Measurements from ENCODE around the gene DGKH.

The DGKH gene

DNA sequence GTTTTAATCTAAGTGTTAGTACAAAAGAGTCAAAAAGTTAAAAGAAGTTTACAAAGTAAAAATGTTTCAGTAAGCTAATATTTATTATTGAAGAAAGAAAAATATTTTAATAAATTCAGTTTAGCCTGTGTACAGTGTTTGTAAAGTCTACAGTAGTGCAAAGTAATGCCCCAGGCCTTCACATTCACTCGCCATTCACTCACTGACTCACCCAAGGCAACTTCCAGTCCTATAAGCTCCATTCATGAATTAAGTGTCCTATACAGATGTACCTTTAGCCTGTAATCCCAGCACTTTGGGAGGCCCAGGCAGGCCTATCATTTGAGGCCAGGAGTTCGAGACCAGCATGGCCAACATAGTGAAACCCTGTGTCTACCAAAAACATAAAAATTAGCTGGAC is 199.4 kb downstream of the DGKH start:
- no CpG with 5 or more reads among the region's 2 CpGs for WGBS (ENCODE audit: insufficient coverage, insufficient read length)
- Histone ChIP-seq H3K27ac (ENCODE audit: low read length) (no peak overlapping the region), H3K4me1 (ENCODE audit: control insufficient read depth, insufficient read depth, low read length) (no peaks in the 10 kb centered on the region), H3K4me3 (ENCODE audit: low read length) (no peak overlapping the region), H3K27me3 (ENCODE audit: control insufficient read depth, insufficient read depth, low read length) (no peaks in the 10 kb centered on the region), H3K9me3 (ENCODE audit: control insufficient read depth, insufficient read depth, low read length) (no peaks in the 10 kb centered on the region), H3K36me3 (ENCODE audit: control insufficient read depth, insufficient read depth, low read length) (no peaks in the 10 kb centered on the region)
- no peak for DNase-seq (ENCODE audit: low read depth, low spot score)

DNA sequence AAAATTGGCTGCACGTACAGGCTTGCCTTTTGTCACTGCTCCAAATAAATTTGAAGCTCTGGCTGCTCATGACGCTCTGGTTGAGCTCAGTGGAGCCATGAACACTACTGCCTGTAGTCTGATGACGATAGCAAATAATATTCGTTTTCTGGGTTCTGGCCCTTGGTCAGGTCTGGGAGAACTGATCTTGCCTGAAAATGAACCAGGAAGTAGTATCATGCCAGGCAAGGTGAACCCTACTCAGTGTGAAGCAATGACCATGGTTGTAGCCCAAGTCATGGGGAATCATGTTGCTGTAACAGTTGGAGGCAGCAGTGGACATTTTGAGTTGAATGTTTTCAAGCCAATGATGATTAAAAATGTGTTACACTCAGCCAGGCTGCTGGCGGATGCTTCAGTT is 207.4 kb downstream of the DGKH start:
- no peaks in the 10 kb centered on the region for H3K27me3 ChIP-seq (ENCODE audit: control insufficient read depth, insufficient read depth, low read length)
- H3K27ac ChIP-seq (ENCODE audit: low read length), result no peak overlapping the region
- H3K4me3 ChIP-seq (ENCODE audit: low read length), result no peak overlapping the region
- H3K36me3 ChIP-seq (ENCODE audit: control insufficient read depth, insufficient read depth, low read length), result no peaks in the 10 kb centered on the region
- no CpG with 5 or more reads among the region's 5 CpGs for WGBS (ENCODE audit: insufficient coverage, insufficient read length)
- H3K4me1 ChIP-seq (ENCODE audit: control insufficient read depth, insufficient read depth, low read length), result no peaks in the 10 kb centered on the region
- no peak for DNase-seq (ENCODE audit: low read depth, low spot score)
- no peaks in the 10 kb centered on the region for H3K9me3 ChIP-seq (ENCODE audit: control insufficient read depth, insufficient read depth, low read length)

DNA sequence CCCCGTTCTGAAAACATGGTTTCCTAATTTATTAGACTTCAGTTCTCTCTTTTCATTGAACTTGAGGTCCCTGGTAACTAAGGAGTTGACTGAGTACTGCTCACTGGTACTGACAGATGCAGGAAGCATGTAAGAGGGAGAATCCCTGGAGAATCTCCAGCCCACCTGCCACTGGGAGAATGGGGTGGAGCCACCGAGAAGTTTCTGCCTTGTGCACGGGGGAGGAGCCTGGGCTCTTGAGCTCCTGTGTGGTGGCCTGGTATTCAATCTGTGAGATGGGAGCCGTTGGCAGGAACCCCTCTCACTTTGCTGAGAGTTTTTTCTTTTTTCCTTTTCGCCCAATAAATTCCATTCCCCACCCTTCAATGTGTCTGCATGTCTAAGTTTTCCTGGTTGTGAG is 210.3 kb downstream of the DGKH start:
- WGBS (ENCODE audit: insufficient coverage, insufficient read length), result no CpG with 5 or more reads among the region's 5 CpGs
- Histone ChIP-seq H3K36me3 (ENCODE audit: control insufficient read depth, insufficient read depth, low read length) (no peaks in the 10 kb centered on the region), H3K9me3 (ENCODE audit: control insufficient read depth, insufficient read depth, low read length) (no peaks in the 10 kb centered on the region), H3K27ac (ENCODE audit: low read length) (no peak overlapping the region), H3K4me3 (ENCODE audit: low read length) (no peak overlapping the region), H3K4me1 (ENCODE audit: control insufficient read depth, insufficient read depth, low read length) (no peaks in the 10 kb centered on the region), H3K27me3 (ENCODE audit: control insufficient read depth, insufficient read depth, low read length) (no peaks in the 10 kb centered on the region)
- no peak for DNase-seq (ENCODE audit: low read depth, low spot score)

DNA sequence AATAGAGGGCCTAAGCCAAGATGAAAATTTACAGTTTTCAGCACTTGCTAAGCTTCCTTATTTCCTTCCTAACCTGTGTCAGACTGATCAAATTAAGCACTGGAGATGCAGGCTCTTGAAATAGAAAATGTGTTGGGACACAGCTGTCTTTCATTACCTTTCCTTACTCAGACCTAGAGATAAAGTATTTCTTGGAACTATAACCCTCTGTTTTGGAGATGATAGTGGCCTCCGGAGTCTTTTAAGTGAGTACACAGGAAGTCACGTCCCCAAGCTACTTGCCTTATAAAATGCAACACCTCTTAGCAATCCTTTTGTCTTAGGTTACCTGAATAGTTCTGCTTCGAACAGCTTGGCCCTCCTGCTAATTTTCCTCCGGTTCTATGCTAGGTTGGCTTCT is 211.1 kb downstream of the DGKH start:
- DNase-seq (ENCODE audit: low read depth, low spot score), result no peak
- Histone ChIP-seq H3K4me1 (ENCODE audit: control insufficient read depth, insufficient read depth, low read length) (no peaks in the 10 kb centered on the region), H3K27me3 (ENCODE audit: control insufficient read depth, insufficient read depth, low read length) (no peaks in the 10 kb centered on the region), H3K9me3 (ENCODE audit: control insufficient read depth, insufficient read depth, low read length) (no peaks in the 10 kb centered on the region), H3K36me3 (ENCODE audit: control insufficient read depth, insufficient read depth, low read length) (no peaks in the 10 kb centered on the region), H3K4me3 (ENCODE audit: low read length) (no peak overlapping the region), H3K27ac (ENCODE audit: low read length) (no peak overlapping the region)
- no CpG with 5 or more reads among the region's 4 CpGs for WGBS (ENCODE audit: insufficient coverage, insufficient read length)

DNA sequence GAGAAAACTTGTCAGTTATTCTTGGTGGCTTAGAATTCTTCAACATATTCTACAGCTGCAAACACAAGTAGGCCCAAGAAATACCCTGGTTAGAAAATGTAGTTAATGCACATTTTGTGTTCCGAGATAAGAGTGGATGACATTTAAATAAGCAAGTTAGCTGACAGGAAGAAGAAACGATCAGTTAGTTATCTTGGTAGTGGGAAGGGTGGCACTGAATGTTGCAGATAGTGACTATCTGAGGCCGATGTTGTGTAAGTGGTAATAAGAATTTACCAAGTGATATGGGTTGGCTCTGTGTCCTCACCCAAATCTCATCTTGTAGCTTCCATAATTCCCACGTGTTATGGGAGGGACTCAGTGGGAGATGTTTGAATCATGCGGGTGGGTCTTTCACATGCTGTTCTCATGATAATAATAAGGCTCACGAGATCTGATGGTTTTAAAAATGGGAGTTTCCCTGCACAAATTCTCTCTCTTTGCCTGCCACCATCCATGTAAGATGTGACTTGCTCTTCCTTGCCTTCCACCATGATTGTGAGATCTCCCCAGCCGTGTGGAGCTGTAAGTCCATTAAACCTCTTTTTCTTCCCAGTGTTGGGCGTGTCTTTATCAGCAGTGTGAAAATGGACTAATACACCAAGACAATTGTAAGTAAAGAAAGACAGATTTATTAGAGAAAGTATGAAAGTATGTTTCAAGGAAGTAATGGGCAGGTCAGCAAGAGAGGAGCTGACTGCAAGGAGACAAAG is 212.6 kb downstream of the DGKH start:
- Histone ChIP-seq H3K4me1 (ENCODE audit: control insufficient read depth, insufficient read depth, low read length) (no peaks in the 10 kb centered on the region), H3K4me3 (ENCODE audit: low read length) (no peak overlapping the region), H3K27ac (ENCODE audit: low read length) (no peak overlapping the region), H3K9me3 (ENCODE audit: control insufficient read depth, insufficient read depth, low read length) (no peaks in the 10 kb centered on the region), H3K27me3 (ENCODE audit: control insufficient read depth, insufficient read depth, low read length) (no peaks in the 10 kb centered on the region), H3K36me3 (ENCODE audit: control insufficient read depth, insufficient read depth, low read length) (no peaks in the 10 kb centered on the region)
- DNase-seq (ENCODE audit: low read depth, low spot score), result no peak
- WGBS (ENCODE audit: insufficient coverage, insufficient read length), result no CpG with 5 or more reads among the region's 8 CpGs

DNA sequence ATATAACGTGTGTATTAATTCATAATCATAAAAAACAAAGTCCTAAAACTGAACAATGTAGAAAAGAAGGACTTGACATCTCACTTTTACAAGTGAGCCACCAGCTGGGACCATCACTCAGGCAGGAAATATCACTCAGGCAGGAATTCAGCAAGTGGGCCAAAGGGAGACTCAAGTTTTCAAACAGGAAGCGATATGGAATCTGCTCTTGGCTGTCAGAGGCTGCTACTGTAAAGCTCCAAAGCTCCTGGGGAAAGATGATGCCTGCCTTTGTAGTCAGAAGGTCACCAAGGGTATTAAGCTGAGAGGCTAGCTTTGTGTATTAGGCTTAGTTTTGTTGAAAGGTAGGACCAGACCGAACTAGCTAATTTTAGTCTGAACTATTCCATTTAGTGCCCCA is 218.0 kb downstream of the DGKH start:
- no peak for DNase-seq (ENCODE audit: low read depth, low spot score)
- Histone ChIP-seq H3K27me3 (ENCODE audit: control insufficient read depth, insufficient read depth, low read length) (no peaks in the 10 kb centered on the region), H3K4me3 (ENCODE audit: low read length) (no peak overlapping the region), H3K9me3 (ENCODE audit: control insufficient read depth, insufficient read depth, low read length) (peaks cover 2% of the 10 kb centered on the region; the same call in 1 of the 2 replicates), H3K36me3 (ENCODE audit: control insufficient read depth, insufficient read depth, low read length) (no peaks in the 10 kb centered on the region), H3K27ac (ENCODE audit: low read length) (no peak overlapping the region), H3K4me1 (ENCODE audit: control insufficient read depth, insufficient read depth, low read length) (no peaks in the 10 kb centered on the region)
- no CpG with 5 or more reads among the region's 3 CpGs for WGBS (ENCODE audit: insufficient coverage, insufficient read length)

DNA sequence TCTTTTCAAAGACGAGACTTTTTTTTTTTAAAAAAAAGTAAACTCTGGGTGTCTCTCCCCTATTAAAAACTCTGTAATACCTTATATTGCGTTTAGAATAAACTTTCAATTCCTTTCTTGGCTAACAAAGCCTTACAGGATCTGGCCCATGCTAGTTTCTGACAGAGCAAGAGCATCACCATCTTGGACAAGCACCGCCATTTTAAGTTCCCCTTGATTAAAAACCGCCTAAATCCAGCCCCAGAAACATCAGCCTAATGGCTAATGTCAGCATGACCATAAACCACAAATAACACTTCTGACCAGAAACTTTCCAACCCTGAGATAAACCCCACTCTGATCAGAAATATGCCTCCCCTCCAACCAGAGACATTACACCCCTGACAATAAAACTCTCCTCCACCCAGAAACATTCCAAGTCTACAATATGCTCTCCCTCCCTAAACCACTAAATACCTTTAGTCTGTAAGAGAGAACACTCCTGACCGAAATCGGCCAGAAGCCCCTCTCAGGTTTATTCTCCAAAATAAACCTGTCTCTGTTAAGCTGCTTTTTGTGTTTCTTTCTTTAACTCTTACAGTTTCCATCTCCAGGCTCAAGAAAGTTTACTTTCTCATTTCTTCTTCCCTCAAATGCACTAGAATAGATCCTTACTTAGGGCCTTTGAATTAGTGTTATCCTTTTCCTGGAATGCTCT is 221.9 kb downstream of the DGKH start:
- Histone ChIP-seq H3K36me3 (ENCODE audit: control insufficient read depth, insufficient read depth, low read length) (no peaks in the 10 kb centered on the region), H3K4me3 (ENCODE audit: low read length) (no peak overlapping the region), H3K27me3 (ENCODE audit: control insufficient read depth, insufficient read depth, low read length) (no peaks in the 10 kb centered on the region), H3K9me3 (ENCODE audit: control insufficient read depth, insufficient read depth, low read length) (peaks cover 2% of the 10 kb centered on the region; the same call in 1 of the 2 replicates), H3K4me1 (ENCODE audit: control insufficient read depth, insufficient read depth, low read length) (no peaks in the 10 kb centered on the region), H3K27ac (ENCODE audit: low read length) (no peak overlapping the region)
- no peak for DNase-seq (ENCODE audit: low read depth, low spot score)
- no CpG with 5 or more reads among the region's 6 CpGs for WGBS (ENCODE audit: insufficient coverage, insufficient read length)

DNA sequence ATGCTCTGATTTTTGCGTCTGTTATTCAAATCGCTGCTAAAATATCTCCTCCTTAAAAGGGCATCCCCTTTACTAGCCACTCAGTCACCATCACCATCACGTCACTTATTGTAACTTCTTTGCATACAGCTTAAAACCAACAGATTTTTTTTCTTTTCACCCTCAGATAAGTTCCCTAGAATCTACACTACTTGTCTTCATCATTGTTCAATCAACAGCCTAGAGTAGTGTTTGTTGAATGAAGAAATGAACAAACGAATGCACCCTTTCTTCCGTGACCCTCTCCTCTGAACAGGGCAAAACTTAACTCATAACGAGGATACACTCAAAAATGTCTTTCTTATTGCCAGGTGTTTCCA is 222.4 kb downstream of the DGKH start:
- no peak for DNase-seq (ENCODE audit: low read depth, low spot score)
- no peak overlapping the region for H3K27ac ChIP-seq (ENCODE audit: low read length)
- no peaks in the 10 kb centered on the region for H3K27me3 ChIP-seq (ENCODE audit: control insufficient read depth, insufficient read depth, low read length)
- H3K4me1 ChIP-seq (ENCODE audit: control insufficient read depth, insufficient read depth, low read length), result no peaks in the 10 kb centered on the region
- H3K36me3 ChIP-seq (ENCODE audit: control insufficient read depth, insufficient read depth, low read length), result no peaks in the 10 kb centered on the region
- peaks cover 2% of the 10 kb centered on the region; the same call in 1 of the 2 replicates for H3K9me3 ChIP-seq (ENCODE audit: control insufficient read depth, insufficient read depth, low read length)
- WGBS (ENCODE audit: insufficient coverage, insufficient read length), result no CpG with 5 or more reads among the region's 6 CpGs
- H3K4me3 ChIP-seq (ENCODE audit: low read length), result peak overlapping the region; percentile 77; the same call in 1 of the 2 replicates

DNA sequence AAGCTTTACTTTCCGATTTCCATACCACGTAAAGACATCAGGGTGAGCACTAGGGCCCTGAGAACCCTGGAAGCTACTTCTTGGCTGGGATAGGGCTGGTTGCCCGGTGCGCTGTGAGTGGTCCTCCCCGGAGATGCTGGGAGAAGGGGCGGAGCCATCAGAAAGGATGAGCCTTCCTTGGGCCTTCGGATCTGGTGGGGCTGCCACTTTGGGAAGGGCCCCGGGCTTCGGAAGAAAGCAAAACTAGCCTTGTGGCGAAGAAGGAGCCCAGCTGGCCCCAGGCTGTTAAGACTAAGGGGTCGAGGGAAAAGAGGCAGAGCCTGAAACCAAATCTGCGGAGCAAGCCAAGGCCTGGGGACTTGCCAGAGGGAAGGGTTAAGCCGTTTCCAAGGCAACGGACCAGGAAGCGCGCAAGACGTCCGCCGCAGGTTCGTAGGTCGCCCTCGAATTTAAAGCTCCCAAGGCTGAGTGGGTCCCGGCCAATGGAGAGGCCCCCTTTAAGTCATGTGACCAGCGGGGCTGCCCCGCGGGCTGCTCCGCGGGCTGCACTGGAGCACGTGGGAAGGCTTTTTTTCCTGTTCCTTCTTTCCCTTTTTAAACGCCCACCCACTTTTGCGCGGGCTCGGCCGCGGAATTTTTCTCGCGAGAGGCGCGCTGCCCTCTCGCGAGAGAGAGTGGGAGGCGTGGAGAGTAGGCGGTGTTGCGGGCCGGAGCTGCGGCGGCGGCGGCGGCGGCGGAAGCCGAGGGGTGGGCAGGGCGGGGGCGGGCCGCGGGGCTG is 223.1 kb downstream of the DGKH start:
- Histone ChIP-seq H3K4me1 (ENCODE audit: control insufficient read depth, insufficient read depth, low read length) (no peaks in the 10 kb centered on the region), H3K27ac (ENCODE audit: low read length) (no peak overlapping the region), H3K9me3 (ENCODE audit: control insufficient read depth, insufficient read depth, low read length) (peaks cover 2% of the 10 kb centered on the region; the same call in 1 of the 2 replicates), H3K4me3 (ENCODE audit: low read length) (peak overlapping the region; percentile 77; the same call in 1 of the 2 replicates), H3K36me3 (ENCODE audit: control insufficient read depth, insufficient read depth, low read length) (no peaks in the 10 kb centered on the region), H3K27me3 (ENCODE audit: control insufficient read depth, insufficient read depth, low read length) (no peaks in the 10 kb centered on the region)
- peak; percentile 84 for DNase-seq (ENCODE audit: low read depth, low spot score)
- WGBS (ENCODE audit: insufficient coverage, insufficient read length), result no CpG with 5 or more reads among the region's 57 CpGs

DNA sequence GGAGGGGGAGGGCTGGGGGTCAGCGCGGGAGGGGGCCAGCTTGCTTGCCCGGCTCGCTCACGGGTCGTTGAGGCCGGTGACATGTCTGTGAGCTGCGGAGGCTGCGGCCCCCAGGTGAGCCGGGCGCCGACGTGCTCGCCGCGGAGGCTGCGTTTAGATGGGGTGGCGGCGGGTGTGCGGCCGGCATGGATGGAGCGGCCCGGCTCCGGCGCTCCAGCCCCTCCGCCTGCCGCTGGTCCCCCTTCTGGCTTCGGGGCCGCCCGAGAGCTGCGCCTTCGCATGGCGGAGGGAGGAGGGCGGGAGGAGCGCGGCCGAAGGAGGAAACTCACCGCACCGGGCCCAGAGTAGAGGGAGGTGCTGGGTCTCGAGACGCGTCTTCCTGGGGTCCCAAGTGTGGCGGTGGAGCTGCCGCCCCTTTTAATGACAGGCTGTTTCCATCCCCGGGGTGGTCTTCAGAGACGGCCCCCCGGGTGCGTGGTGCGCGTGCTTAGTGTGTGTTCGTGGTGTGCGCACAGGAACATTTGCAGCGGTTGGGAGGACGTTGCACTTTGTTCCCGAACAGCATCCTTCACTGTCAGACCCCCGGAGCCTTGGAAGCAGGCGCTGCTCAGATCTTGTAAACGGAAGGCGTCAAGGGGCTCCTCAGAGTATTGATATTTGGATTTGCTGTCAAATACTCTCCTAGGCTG is 223.8 kb downstream of the DGKH start, which contains the start of gene AKAP11:
TSS of gene AKAP11 (plus strand) at position 38 of the 689 bp plus-strand sequence. CDS start 14,197 bp downstream, outside the sequence.
- Histone ChIP-seq H3K4me3 (ENCODE audit: low read length) (peak within 1 kb of the TSS; percentile 77; the same call in 1 of the 2 replicates), H3K9me3 (ENCODE audit: control insufficient read depth, insufficient read depth, low read length) (peaks cover 2% of the 10 kb centered on the region; the same call in 1 of the 2 replicates), H3K27me3 (ENCODE audit: control insufficient read depth, insufficient read depth, low read length) (no peaks in the 10 kb centered on the region), H3K27ac (ENCODE audit: low read length) (no peak within 1 kb of the TSS), H3K4me1 (ENCODE audit: control insufficient read depth, insufficient read depth, low read length) (no peaks in the 10 kb centered on the region), H3K36me3 (ENCODE audit: control insufficient read depth, insufficient read depth, low read length) (no peaks in the 10 kb centered on the region)
- no CpG with 5 or more reads among the region's 59 CpGs for WGBS (ENCODE audit: insufficient coverage, insufficient read length)
- DNase-seq (ENCODE audit: low read depth, low spot score), result no peak

All from iPS DF 6.9 (cell line).